GM23338 (cell line): ENCODE data around the gene CBLN4. TPM values are rescaled to one million over a fixed set of nuclear protein-coding genes. Genes with fewer than 3 reads are reported as not detected.

Source experiments
- ATAC-seq: fragments of 200-7000 bp; cut with Tn5 transposase; 3 replicates; pipeline ENCODE4 v1.9.1; 2020
- DNase-seq: peaks from one replicate; pipeline ENCODE4 v3.0.0-alpha.2; 2015; ENCODE audit warnings: low spot score
- H2AFZ ChIP-seq: fragments of 200-600 bp; sonication (generic); 2 replicates; pipeline ENCODE4 v1.8.0; 2016; ENCODE audit warnings: antibody characterized with exemption, mild to moderate bottlenecking, moderate library complexity
- H3F3A ChIP-seq: fragments of 200-600 bp; sonication (generic); replicated peaks from 2 replicates; pipeline ENCODE4 v1.8.0; 2017; ENCODE audit warnings: antibody characterized with exemption, mixed run types, low read depth
- H3K27ac ChIP-seq: fragments of 200-600 bp; sonication (generic); 2 replicates; pipeline ENCODE4 v1.6.1; 2016; ENCODE audit warnings: low read depth
- H3K27me3 ChIP-seq: fragments of 200-600 bp; sonication (generic); 2 replicates; pipeline ENCODE4 v1.8.0; 2016; ENCODE audit warnings: mild to moderate bottlenecking, mixed run types, moderate library complexity; ENCODE audit not compliant: insufficient read depth
- H3K36me3 ChIP-seq: fragments of 200-600 bp; sonication (generic); 2 replicates; pipeline ENCODE4 v1.8.0; 2016; ENCODE audit warnings: mild to moderate bottlenecking; ENCODE audit not compliant: insufficient read depth
- H3K4me1 ChIP-seq: fragments of 200-600 bp; sonication (generic); 2 replicates; pipeline ENCODE4 v1.8.0; 2016; ENCODE audit warnings: mild to moderate bottlenecking, moderate library complexity; ENCODE audit not compliant: insufficient read depth
- H3K4me2 ChIP-seq: fragments of 200-600 bp; sonication (generic); 2 replicates; pipeline ENCODE4 v1.7.1; 2017; ENCODE audit warnings: mixed run types
- H3K4me3 ChIP-seq: fragments of 200-600 bp; sonication (generic); 2 replicates; pipeline ENCODE4 v1.6.1; 2016; ENCODE audit warnings: mixed run types
- H3K79me2 ChIP-seq: fragments of 200-600 bp; sonication (generic); replicated peaks from 2 replicates; pipeline ENCODE4 v1.8.0; 2017; ENCODE audit warnings: mild to moderate bottlenecking; ENCODE audit not compliant: insufficient read depth
- H3K9me2 ChIP-seq: fragments of 200-600 bp; sonication (generic); 2 replicates; pipeline ENCODE4 v1.8.0; 2017; ENCODE audit not compliant: insufficient read depth
- H4K20me1 ChIP-seq: fragments of 200-600 bp; sonication (generic); replicated peaks from 2 replicates; pipeline ENCODE4 v1.8.0; 2017; ENCODE audit warnings: mild to moderate bottlenecking; ENCODE audit not compliant: insufficient read depth
- H3K27ac Mint-ChIP-seq: 2 replicates; pipeline ENCODE4 v1.8.0; 2020; ENCODE audit warnings: inconsistent platforms, mild to moderate bottlenecking, moderate library complexity, mixed read lengths
- H3K27me3 Mint-ChIP-seq: 3 replicates; pipeline ENCODE4 v1.8.0; 2022; ENCODE audit warnings: low read depth, mild to moderate bottlenecking, moderate library complexity, mixed read lengths, inconsistent platforms; ENCODE audit not compliant: insufficient read depth, poor library complexity
- H3K36me3 Mint-ChIP-seq: 3 replicates; pipeline ENCODE4 v1.8.0; 2021; ENCODE audit warnings: low read depth, mild to moderate bottlenecking, inconsistent platforms, moderate library complexity, mixed read lengths
- H3K4me1 Mint-ChIP-seq: 3 replicates; pipeline ENCODE4 v1.8.0; 2020; ENCODE audit warnings: mild to moderate bottlenecking, inconsistent platforms, mixed read lengths
- H3K4me3 Mint-ChIP-seq: 3 replicates; pipeline ENCODE4 v1.8.0; 2021; ENCODE audit warnings: moderate library complexity, mild to moderate bottlenecking, inconsistent platforms, mixed read lengths
- H3K9me3 Mint-ChIP-seq: 3 replicates; pipeline ENCODE4 v1.8.0; 2020; ENCODE audit warnings: moderate library complexity, mild to moderate bottlenecking, inconsistent platforms, mixed read lengths
- CREB1 ChIP-seq: fragments of 250-450 bp; sonication (Bioruptor Pico); IDR thresholded peaks from 2 replicates; pipeline ENCODE4 v1.5.0; 2020; ENCODE audit warnings: low read depth, mild to moderate bottlenecking, moderate library complexity
- CTCF ChIP-seq, 2 experiments: fragments of 200-600 bp in 1 of 2; sonication (generic) in 1 of 2; conservative IDR thresholded peaks; 2 replicates each; pipeline versions ENCODE4 v1.5.1 to v1.6.1; 2016 to 2017; ENCODE audit warnings: antibody characterized with exemption in 2 of 2, low read depth in 2 of 2, mild to moderate bottlenecking in 2 of 2, moderate library complexity in 1 of 2
- EZH2phosphoT487 ChIP-seq: fragments of 200-600 bp; sonication (generic); IDR thresholded peaks from one replicate; pipeline ENCODE4 v1.8.1; 2018; ENCODE audit warnings: antibody characterized with exemption; ENCODE audit not compliant: unreplicated experiment
- JUNB ChIP-seq: IDR thresholded peaks from one replicate; pipeline ENCODE4 v1.6.1; 2016; ENCODE audit warnings: antibody characterized with exemption; ENCODE audit not compliant: unreplicated experiment
- POLR2AphosphoS5 ChIP-seq: IDR thresholded peaks from 2 replicates; pipeline ENCODE4 v1.6.1; 2016; ENCODE audit warnings: antibody characterized with exemption, low read depth
- STAT1 ChIP-seq: IDR thresholded peaks from one replicate; pipeline ENCODE4 v1.6.1; 2016; ENCODE audit warnings: antibody characterized with exemption; ENCODE audit not compliant: unreplicated experiment
- ZNF331 ChIP-seq: fragments of 250-450 bp; sonication (Bioruptor Pico); IDR thresholded peaks from 2 replicates; pipeline ENCODE4 v1.5.0; 2020; ENCODE audit warnings: low read depth, mild to moderate bottlenecking, moderate library complexity
- ZNF462 ChIP-seq: fragments of 250-450 bp; sonication (Bioruptor Pico); IDR thresholded peaks from 2 replicates; pipeline ENCODE4 v1.5.0; 2020; ENCODE audit warnings: mild to moderate bottlenecking, moderate library complexity
- polyA plus RNA-seq: library from polyadenylated mRNA; unstranded; fragments of >200 nt; fragmentation: Nextera tagmentation; extraction: Ambion mirVana; gene quantifications from 2 replicates; pipeline ENCODE4 v1.2.1, GENCODE V29; 2016
- total RNA-seq: library from RNA; depleted of rRNA; stranded (reverse); fragments of >200 nt; shearing (Covaris generic); gene quantifications from 2 replicates; pipeline ENCODE4 v1.2.3, GENCODE V29; 2014

CBLN4 gene
- total and polyA plus RNA-seq, 2 experiments from 2014 or later = not detected

- TF ChIP-seq ZNF462 (CRISPR knock-in tag) (no peak), EZH2phosphoT487 (no peak), CREB1 (CRISPR knock-in tag) (no peak), ZNF331 (CRISPR knock-in tag) (no peak), STAT1 (no peak)
Observed at GRCh38 chr20:56004007-56004406, 1.3 kb downstream of the CBLN4 start (continued).

- no peak overlapping the region for H3K4me3 Mint-ChIP-seq
- no peaks in the 10 kb centered on the region for H3K27me3 Mint-ChIP-seq
- no peaks in the 10 kb centered on the region for H3K9me2 ChIP-seq
- no peaks in the 10 kb centered on the region for H3K4me1 Mint-ChIP-seq
- no peaks in the 10 kb centered on the region for H3K27me3 ChIP-seq
- peaks cover 92% of the 10 kb centered on the region for H3K9me3 Mint-ChIP-seq
- H3K36me3 ChIP-seq = peaks cover 5% of the 10 kb centered on the region
- H3F3A ChIP-seq = no peaks in the 10 kb centered on the region
- H3K36me3 Mint-ChIP-seq = peaks cover 34% of the 10 kb centered on the region
- H3K27ac Mint-ChIP-seq = no peak overlapping the region
- no peak overlapping the region for H2AFZ ChIP-seq
- H3K4me3 ChIP-seq = no peak overlapping the region
- H3K79me2 ChIP-seq = no peaks in the 10 kb centered on the region
- DNase-seq (no peak), ATAC-seq (no peak)
- H4K20me1 ChIP-seq = no peaks in the 10 kb centered on the region
- no peak overlapping the region for H3K27ac ChIP-seq
- no peaks in the 10 kb centered on the region for H3K4me1 ChIP-seq
- no peak overlapping the region for H3K4me2 ChIP-seq
- no peak for TF ChIP-seq POLR2AphosphoS5
- TF ChIP-seq EZH2phosphoT487 = no peak
- no peak for TF ChIP-seq STAT1
- TF ChIP-seq ZNF331 (CRISPR knock-in tag) = no peak
- TF ChIP-seq CTCF (conservative IDR thresholded peaks at IDR 0.05; ENCODE audit: low read depth in 2 of 2) = no peak
- TF ChIP-seq JUNB = no peak
Observed at GRCh38 chr20:56002908-56003800, 2.2 kb downstream of the CBLN4 start.
